Measurements from ENCODE around the gene ATG4D. TPM values are rescaled to one million over a fixed set of nuclear protein-coding genes. Genes with fewer than 3 reads are reported as not detected.

Gene ATG4D
- total RNA-seq, 1 donor from 2014 or later: 30.9 TPM

- Mint-ChIP-seq H3K4me3 (ENCODE audit: unreplicated experiment) (no peak overlapping the region), H3K4me1 (ENCODE audit: unreplicated experiment) (no peaks in the 10 kb centered on the region), H3K36me3 (ENCODE audit: unreplicated experiment) (peaks cover 27% of the 10 kb centered on the region), H3K9me3 (ENCODE audit: unreplicated experiment) (no peaks in the 10 kb centered on the region), H3K27me3 (ENCODE audit: unreplicated experiment) (no peaks in the 10 kb centered on the region), H3K27ac (ENCODE audit: unreplicated experiment) (no peak overlapping the region)
- TF ChIP-seq CTCF (IDR thresholded peaks at IDR 0.05): no peak
- no peak for DNase-seq (ENCODE audit: extremely low spot score, unreplicated experiment)
Observed at GRCh38 chr19:10557603-10558197, 14.0 kb downstream of the ATG4D start.

- DNase-seq (ENCODE audit: extremely low spot score, unreplicated experiment): no peak
- Mint-ChIP-seq H3K4me1 (ENCODE audit: unreplicated experiment) (peaks cover 8% of the 10 kb centered on the region), H3K27ac (ENCODE audit: unreplicated experiment) (no peak overlapping the region), H3K4me3 (ENCODE audit: unreplicated experiment) (no peak overlapping the region), H3K36me3 (ENCODE audit: unreplicated experiment) (peaks cover 15% of the 10 kb centered on the region), H3K27me3 (ENCODE audit: unreplicated experiment) (no peaks in the 10 kb centered on the region), H3K9me3 (ENCODE audit: unreplicated experiment) (no peaks in the 10 kb centered on the region)
- no peak for TF ChIP-seq CTCF (IDR thresholded peaks at IDR 0.05)
Observed at GRCh38 chr19:10560154-10560553, 16.4 kb downstream of the ATG4D start.

- DNase-seq (ENCODE audit: extremely low spot score, unreplicated experiment): no peak
- H3K4me3 Mint-ChIP-seq (ENCODE audit: unreplicated experiment): no peak overlapping the region
- H3K36me3 Mint-ChIP-seq (ENCODE audit: unreplicated experiment): peaks cover 15% of the 10 kb centered on the region
- no peaks in the 10 kb centered on the region for H3K9me3 Mint-ChIP-seq (ENCODE audit: unreplicated experiment)
- TF ChIP-seq CTCF (IDR thresholded peaks at IDR 0.05): no peak
- no peak overlapping the region for H3K27ac Mint-ChIP-seq (ENCODE audit: unreplicated experiment)
- H3K27me3 Mint-ChIP-seq (ENCODE audit: unreplicated experiment): no peaks in the 10 kb centered on the region
- H3K4me1 Mint-ChIP-seq (ENCODE audit: unreplicated experiment): peaks cover 25% of the 10 kb centered on the region
Observed at GRCh38 chr19:10562609-10563008, 18.9 kb downstream of the ATG4D start.

- no peak for DNase-seq (ENCODE audit: extremely low spot score, unreplicated experiment)
- Mint-ChIP-seq H3K27ac (ENCODE audit: unreplicated experiment) (peak overlapping the region; percentile 88), H3K36me3 (ENCODE audit: unreplicated experiment) (peaks cover 5% of the 10 kb centered on the region), H3K4me3 (ENCODE audit: unreplicated experiment) (peak overlapping the region; percentile 87), H3K9me3 (ENCODE audit: unreplicated experiment) (no peaks in the 10 kb centered on the region), H3K27me3 (ENCODE audit: unreplicated experiment) (no peaks in the 10 kb centered on the region), H3K4me1 (ENCODE audit: unreplicated experiment) (peaks cover 38% of the 10 kb centered on the region)
- no peak for TF ChIP-seq CTCF (IDR thresholded peaks at IDR 0.05)
Observed at GRCh38 chr19:10565028-10565566, 21.4 kb downstream of the ATG4D start.

- no peaks in the 10 kb centered on the region for H3K27me3 Mint-ChIP-seq (ENCODE audit: unreplicated experiment)
- H3K27ac Mint-ChIP-seq (ENCODE audit: unreplicated experiment): peak within 1 kb of the TSS; percentile 88
- H3K4me3 Mint-ChIP-seq (ENCODE audit: unreplicated experiment): peak within 1 kb of the TSS; percentile 87
- peaks cover 5% of the 10 kb centered on the region for H3K36me3 Mint-ChIP-seq (ENCODE audit: unreplicated experiment)
- DNase-seq (ENCODE audit: extremely low spot score, unreplicated experiment): peak; percentile 99
- H3K9me3 Mint-ChIP-seq (ENCODE audit: unreplicated experiment): no peaks in the 10 kb centered on the region
- TF ChIP-seq CTCF (IDR thresholded peaks at IDR 0.05): peak; percentile 30
- H3K4me1 Mint-ChIP-seq (ENCODE audit: unreplicated experiment): peaks cover 38% of the 10 kb centered on the region
Observed at GRCh38 chr19:10565567-10566407, 22.1 kb downstream of the ATG4D start, which contains the start of gene KRI1. TSS of gene KRI1 (minus strand) at chr19:10566010. CDS start at chr19:10565999, 11 bp downstream.

All from osteocyte (in vitro differentiated cells).